Activated CD8-positive, alpha-beta memory T cell treated with anti-CD3 and anti-CD28 coated beads for 36 hours (primary cell): ENCODE data around the gene DDN. TPM values are rescaled to one million over a fixed set of nuclear protein-coding genes. Genes with fewer than 3 reads are reported as not detected.

Source experiments
- CTCF ChIA-PET: fragments of 350-600 bp; sonication (Branson Sonifier 250); formaldehyde crosslinking; loops from one replicate; lab custom pipeline; 2021; ENCODE audit warnings: antibody characterized with exemption; lab: Charles Lee
- POLR2A ChIA-PET: fragments of 350-600 bp; sonication (Branson Sonifier 250); formaldehyde crosslinking; loops from one replicate; lab custom pipeline; 2021; ENCODE audit warnings: antibody characterized with exemption; lab: Charles Lee
- total RNA-seq, 2 experiments: library from RNA; stranded (reverse); gene quantifications; one replicate each; pipeline ENCODE4 v1.2.3, GENCODE V29; 2021

The DDN gene
- 1 to 10 TPM; 1.2 TPM for total RNA-seq

GRCh38 chr12:48999371-49000131 is at the start of gene DDN:
Gene DDN (minus strand): TSS chr12:48999375. CDS start chr12:48999287, 88 bp downstream.
- CTCF ChIA-PET = interaction anchor here (1.0 to 5.3 kb wide), 8 partner anchors 11 to 131 kb away, joined by 3 to 51 read pairs (median 5); partner anchors contain the start of genes TUBA1B and WNT1
- POLR2A ChIA-PET = interaction anchor here (1.0 kb wide), 1 partner anchor 75 kb away, joined by 5 read pairs; no protein-coding TSS in a partner anchor

GRCh38 chr12:49048953-49049352 is 49.8 kb upstream of the DDN start:
- POLR2A ChIA-PET = no interaction called here
- CTCF ChIA-PET = interaction anchor here (0.6 to 3.0 kb wide), 3 partner anchors 10 to 488 kb away, joined by 3 to 8 read pairs (median 3); no protein-coding TSS in a partner anchor

DNA sequence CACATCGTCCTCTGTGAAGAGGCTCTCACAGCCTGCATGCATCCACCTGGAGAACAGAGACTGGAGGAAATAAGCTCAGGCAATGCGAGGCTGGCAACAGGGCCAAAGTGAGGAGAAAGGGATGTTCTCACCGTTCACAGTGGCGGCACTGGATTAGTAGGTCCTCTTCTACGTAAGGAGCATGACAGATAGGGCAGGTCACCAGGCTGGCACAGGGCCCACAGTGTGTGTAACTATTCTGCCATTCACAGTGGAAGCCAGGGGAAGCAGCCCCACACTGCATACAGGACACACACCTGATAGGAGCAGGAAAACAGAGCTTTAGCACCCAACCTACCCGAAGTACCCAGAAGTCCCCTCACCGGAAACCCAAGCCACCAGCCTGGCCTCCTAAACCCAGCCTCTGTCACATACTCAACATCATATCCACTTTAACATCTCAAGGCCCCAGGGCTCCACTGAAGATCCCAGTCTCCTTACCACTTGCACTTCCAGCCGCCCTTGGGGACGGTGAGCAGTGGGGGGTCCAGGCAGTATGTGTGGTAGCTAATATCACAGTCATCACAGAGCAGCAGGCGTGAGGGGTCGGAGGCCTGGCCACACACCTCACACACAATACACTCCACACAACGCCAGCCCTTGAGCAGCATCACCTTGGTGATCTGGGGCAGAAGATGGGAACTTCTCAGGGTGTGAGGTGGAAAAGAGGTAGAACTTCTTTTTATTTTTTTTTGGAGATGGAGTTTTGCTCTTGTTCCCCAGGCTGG is 47.1 kb upstream of the DDN start:
- POLR2A ChIA-PET = interaction anchor here (0.5 kb wide), 1 partner anchor 10 kb away, joined by 4 read pairs; no protein-coding TSS in a partner anchor

GRCh38 chr12:49044660-49045059 is 45.5 kb upstream of the DDN start:
- ChIA-PET CTCF (interaction anchor here (1.1 to 2.5 kb wide), 13 partner anchors 11 to 192 kb away, joined by 3 to 12 read pairs (median 5); partner anchors contain the start of gene DDX23), POLR2A (no interaction called here)

More for the DNA sequence above, 47.1 kb upstream of the DDN start:
- CTCF ChIA-PET = interaction anchor here (0.5 to 0.9 kb wide), 4 partner anchors 9 to 157 kb away, joined by 3 to 4 read pairs (median 4); no protein-coding TSS in a partner anchor

- CTCF ChIA-PET = interaction anchor here (0.7 to 2.5 kb wide), 25 partner anchors 9 to 191 kb away, joined by 3 to 12 read pairs (median 4); partner anchors contain the start of genes ARF3, DDX23, PRKAG1 and TUBA1B
- POLR2A ChIA-PET = interaction anchor here (1.0 to 1.7 kb wide), 2 partner anchors 12 to 193 kb away, joined by 3 to 6 read pairs; no protein-coding TSS in a partner anchor
Observed at GRCh38 chr12:49043856-49044258, 44.7 kb upstream of the DDN start.

- CTCF ChIA-PET = interaction anchor here (0.7 to 2.5 kb wide), 24 partner anchors 8 to 191 kb away, joined by 3 to 12 read pairs (median 4); partner anchors contain the start of genes ARF3, DDX23, PRKAG1 and TUBA1B
- POLR2A ChIA-PET = interaction anchor here (1.0 to 1.7 kb wide), 2 partner anchors 12 to 192 kb away, joined by 3 to 6 read pairs; no protein-coding TSS in a partner anchor
Observed at GRCh38 chr12:49043241-49043640, 44.1 kb upstream of the DDN start.

DNA sequence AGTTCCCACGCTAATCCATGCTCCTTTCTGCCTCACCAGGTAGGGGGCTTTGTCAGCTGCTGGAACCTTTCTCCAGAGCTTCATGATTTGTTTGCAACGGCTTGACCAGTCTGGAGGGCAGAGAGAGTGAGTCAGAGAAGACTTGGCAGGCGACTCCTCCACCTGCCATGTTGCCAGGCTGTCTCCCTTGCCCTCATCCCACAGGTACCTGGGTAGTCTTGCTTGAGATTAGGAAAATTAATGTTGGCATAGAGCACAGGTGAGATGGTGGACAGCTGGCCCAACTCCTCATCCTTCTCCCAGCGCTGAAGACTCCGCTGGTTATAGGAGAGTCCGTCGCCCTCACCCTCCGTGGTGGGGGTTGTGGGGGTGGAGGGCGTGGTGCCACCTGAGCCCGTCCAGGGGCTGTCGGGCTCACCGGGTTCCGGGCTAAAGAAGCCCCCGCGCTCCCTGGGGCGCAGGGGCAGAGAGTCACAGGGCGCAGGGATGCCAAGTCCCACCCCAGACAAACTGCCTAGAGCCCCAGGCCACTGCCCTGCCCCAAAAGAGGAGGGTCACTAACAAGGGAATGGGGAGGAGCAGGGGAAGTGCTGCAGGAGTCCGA is 42.8 kb upstream of the DDN start:
- ChIA-PET POLR2A (no interaction called here), CTCF (interaction anchor here (1.3 kb wide), 1 partner anchor 21 kb away, joined by 3 read pairs; no protein-coding TSS in a partner anchor)

DNA sequence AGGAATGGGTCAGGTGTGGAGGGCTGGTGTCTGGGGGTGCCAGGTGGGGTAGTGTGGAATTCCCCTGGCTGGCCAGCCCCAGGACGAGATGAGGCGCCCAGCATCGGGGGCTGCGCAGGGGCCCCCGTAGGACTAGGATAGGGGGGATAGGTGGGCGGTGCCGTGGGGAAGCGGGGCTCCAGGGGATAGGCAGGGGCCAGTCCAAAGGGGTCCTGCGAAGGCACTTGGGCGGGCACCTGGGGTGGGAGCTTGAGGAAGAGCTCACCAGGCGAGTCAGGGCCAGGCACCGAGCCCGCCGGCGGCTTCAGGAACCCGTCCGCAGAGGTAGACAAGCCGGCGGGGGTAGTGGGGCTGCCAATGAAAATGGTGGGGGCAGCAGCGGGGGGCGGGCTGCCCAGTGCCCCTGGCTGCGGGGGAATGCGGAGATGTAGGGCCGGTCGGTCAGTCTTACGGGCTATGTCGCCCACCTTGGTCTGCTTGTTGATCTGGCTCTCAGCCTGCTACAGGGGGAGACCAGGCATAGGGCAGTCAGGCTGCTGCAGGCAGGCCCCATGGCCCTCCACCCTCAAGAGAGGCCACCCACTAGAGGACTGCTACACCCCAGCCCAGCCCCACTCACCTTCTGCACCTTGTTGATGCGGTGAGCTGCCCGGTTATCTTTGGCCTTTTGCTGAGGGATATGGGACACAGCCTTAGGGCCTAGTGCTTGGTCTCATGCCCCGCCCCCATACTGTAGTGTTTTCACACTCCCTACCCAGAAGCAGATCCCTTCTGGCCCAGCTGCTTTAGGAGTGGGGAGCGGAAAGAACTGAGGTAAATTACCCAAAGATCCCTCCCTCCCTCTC is 42.1 kb upstream of the DDN start:
- ChIA-PET CTCF (interaction anchor here (1.8 kb wide), 1 partner anchor 47 kb away, joined by 7 read pairs; no protein-coding TSS in a partner anchor), POLR2A (no interaction called here)

DNA sequence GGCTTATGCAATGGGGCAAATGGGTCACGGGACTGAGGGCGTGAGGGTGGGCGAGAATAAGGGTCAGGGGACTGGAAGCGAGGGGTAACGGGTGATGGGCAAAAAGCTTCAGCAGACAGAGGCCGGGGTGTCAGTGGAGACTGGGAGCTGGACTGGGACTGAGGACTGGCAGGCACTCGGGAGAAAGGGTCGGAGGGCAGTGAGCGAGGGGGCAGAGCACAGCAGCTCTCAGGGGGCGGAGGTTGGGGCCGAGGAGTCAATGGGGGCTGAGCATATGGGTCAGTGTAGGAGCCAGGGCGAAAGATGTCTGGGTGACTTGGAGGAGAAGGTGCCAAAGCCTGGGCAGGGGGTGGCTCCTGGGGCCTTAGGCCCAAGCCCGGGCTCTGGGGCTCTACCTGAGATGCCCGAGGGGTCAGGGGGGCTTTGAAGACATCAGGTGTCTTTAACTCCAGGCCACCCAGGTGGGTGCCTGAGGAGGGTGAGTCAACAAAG is 41.2 kb upstream of the DDN start:
- ChIA-PET CTCF (interaction anchor here (1.6 to 1.8 kb wide), 2 partner anchors 20 to 48 kb away, joined by 7 to 10 read pairs; no protein-coding TSS in a partner anchor), POLR2A (no interaction called here)

GRCh38 chr12:49039421-49040363 is 40.5 kb upstream of the DDN start:
- ChIA-PET CTCF (interaction anchor here (1.0 to 1.8 kb wide), 4 partner anchors 8 to 51 kb away, joined by 3 to 10 read pairs (median 5); no protein-coding TSS in a partner anchor), POLR2A (interaction anchor here (0.6 kb wide), 2 partner anchors 108 to 212 kb away, joined by 3 to 13 read pairs; no protein-coding TSS in a partner anchor)

DNA sequence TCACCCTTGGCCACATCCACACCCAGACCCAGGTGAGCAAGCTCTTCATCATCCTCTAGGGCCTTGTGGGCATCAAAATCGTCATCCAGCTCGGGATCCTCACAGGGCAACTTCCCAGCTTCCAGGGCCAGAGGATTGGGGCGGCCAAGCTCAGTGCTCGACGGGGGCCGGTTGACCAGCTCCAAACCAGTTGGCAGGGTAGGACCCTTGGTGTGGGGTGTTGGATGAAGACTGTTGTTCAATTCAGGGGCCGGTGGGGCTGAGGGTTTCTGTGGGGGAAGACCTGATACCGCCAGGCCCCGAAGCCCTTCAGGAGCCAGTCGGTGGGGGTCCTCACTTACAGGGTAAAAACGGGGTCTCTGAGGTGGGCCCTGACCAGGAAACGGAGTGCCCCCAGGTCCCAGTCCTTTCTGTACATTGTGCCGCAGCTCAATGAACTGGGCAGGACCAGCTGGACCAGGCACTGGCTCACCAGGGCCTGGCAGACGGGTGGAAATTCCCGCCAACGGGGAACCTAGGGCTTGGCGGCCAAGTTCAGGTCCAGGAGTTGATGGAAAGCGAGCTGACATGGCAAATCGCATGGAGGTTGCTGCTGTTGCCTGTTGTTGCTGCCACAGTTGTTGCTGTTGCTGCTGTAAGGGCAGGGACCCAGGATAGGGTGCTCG is 39.2 kb upstream of the DDN start:
- CTCF ChIA-PET = interaction anchor here (1.2 kb wide), 1 partner anchor 50 kb away, joined by 3 read pairs; no protein-coding TSS in a partner anchor
- POLR2A ChIA-PET = interaction anchor here (0.7 kb wide), 1 partner anchor 9 kb away, joined by 3 read pairs; no protein-coding TSS in a partner anchor

GRCh38 chr12:49037947-49038237 is 38.7 kb upstream of the DDN start:
- CTCF ChIA-PET = interaction anchor here (1.4 kb wide), 1 partner anchor 18 kb away, joined by 3 read pairs; no protein-coding TSS in a partner anchor
- POLR2A ChIA-PET = interaction anchor here (0.5 to 0.7 kb wide), 2 partner anchors 8 to 18 kb away, joined by 3 read pairs; no protein-coding TSS in a partner anchor

- POLR2A ChIA-PET = interaction anchor here (0.5 to 0.7 kb wide), 2 partner anchors 7 to 17 kb away, joined by 3 read pairs; no protein-coding TSS in a partner anchor
Observed at GRCh38 chr12:49037111-49037946, 38.2 kb upstream of the DDN start.

DNA sequence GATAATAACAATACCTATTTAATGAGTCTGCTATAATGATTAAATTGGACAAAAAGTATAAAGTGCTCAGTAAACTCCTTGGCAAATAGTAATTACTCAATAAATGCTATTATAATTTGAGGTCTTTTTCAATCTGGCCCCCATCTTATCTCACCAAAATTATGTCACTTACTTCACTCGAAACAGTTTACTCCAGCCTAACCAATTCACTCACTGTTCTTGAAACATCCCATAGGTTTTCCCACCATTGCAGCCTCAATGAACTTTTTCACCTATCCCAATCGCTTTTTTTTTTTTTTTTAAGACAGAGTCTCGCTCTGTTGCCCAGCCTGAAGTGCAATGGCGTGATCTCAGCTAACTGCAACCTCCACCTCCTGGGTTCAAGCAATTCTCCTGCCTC is 36.9 kb upstream of the DDN start:
- POLR2A ChIA-PET = interaction anchor here (0.6 kb wide), 2 partner anchors 10 to 34 kb away, joined by 4 to 5 read pairs; no protein-coding TSS in a partner anchor
- CTCF ChIA-PET = interaction anchor here (0.6 kb wide), 1 partner anchor 162 kb away, joined by 3 read pairs; no protein-coding TSS in a partner anchor

More at GRCh38 chr12:49037111-49037946, 38.2 kb upstream of the DDN start:
- CTCF ChIA-PET = interaction anchor here (1.4 kb wide), 1 partner anchor 17 kb away, joined by 3 read pairs; no protein-coding TSS in a partner anchor
